K562 (cell line): ENCODE results near the gene ARL16. TPM values are rescaled to one million over a fixed set of nuclear protein-coding genes. Genes with fewer than 3 reads are reported as not detected.

Experiments
- CBFA2T3 ChIP-seq: fragments of 450-650 bp; IDR thresholded peaks from 2 replicates; pipeline ENCODE4 v1.6.1; 2017
- CREBBP ChIP-seq: IDR thresholded peaks from one replicate; pipeline ENCODE4 v1.6.1; 2012; ENCODE audit warnings: low read depth, mild to moderate bottlenecking, control low read depth, inconsistent platforms, low read length
- EGR1 ChIP-seq: fragments of 450-650 bp; conservative IDR thresholded peaks from 2 replicates; pipeline ENCODE4 v1.6.1; 2017; ENCODE audit warnings: mild to moderate bottlenecking
- ILF3 ChIP-seq: fragments of 450-650 bp; IDR thresholded peaks from 2 replicates; pipeline ENCODE4 v1.6.1; 2018; ENCODE audit warnings: antibody characterized with exemption, mild to moderate bottlenecking, moderate library complexity, borderline replicate concordance
- POLR2B ChIP-seq: fragments of 450-650 bp; IDR thresholded peaks from 2 replicates; pipeline ENCODE4 v1.6.1; 2018; ENCODE audit warnings: low read depth; ENCODE audit not compliant: partially characterized antibody
- RBM14 ChIP-seq: fragments of 200-400 bp; formaldehyde crosslinking; IDR thresholded peaks from 2 replicates; pipeline ENCODE4 v1.6.1; 2018; ENCODE audit warnings: low read depth, mild to moderate bottlenecking, low read length, moderate library complexity, borderline replicate concordance; ENCODE audit not compliant: insufficient read depth
- ZNF197 ChIP-seq: fragments of 200-800 bp; sonication (Bioruptor generic); IDR thresholded peaks from 2 replicates; pipeline ENCODE4 v1.6.1; 2016; ENCODE audit warnings: low read depth, missing genetic modification characterization, missing compliant biosample characterization
- ZNF224 ChIP-seq: sonication (generic); formaldehyde crosslinking; IDR thresholded peaks from 2 replicates; pipeline ENCODE4 v1.8.0; 2022; ENCODE audit warnings: mild to moderate bottlenecking, missing genetic modification reagents
- ZNF764 ChIP-seq: fragments of 250-450 bp; sonication (Bioruptor Pico); IDR thresholded peaks from 2 replicates; pipeline ENCODE4 v1.4.0; 2020; ENCODE audit warnings: low read depth, mild to moderate bottlenecking, moderate library complexity
- polyA plus RNA-seq, 8 experiments: library from polyadenylated mRNA; depleted of rRNA in 4 of 8; stranded (reverse) in 5 of 8; unstranded in 3 of 8; fragments of >200 nt; fragmentation: Nextera tagmentation in 2 of 8; fragmentation: Illumina TruSeq in 1 of 8; extraction: Ambion mirVana in 2 of 8; extraction: Trizol in 1 of 8; gene quantifications; 2 replicates each; pipeline versions ENCODE4 v1.2.1 to v1.2.3, GENCODE V29; 2011 to 2014; ENCODE audit warnings: inconsistent platforms in 1 of 8, missing spikeins in 1 of 8
- total RNA-seq, 7 experiments: library from RNA; depleted of rRNA in 6 of 7; stranded (reverse); fragments of >200 nt in 6 of 7; fragmentation: Illumina TruSeq in 2 of 7; extraction: Trizol in 2 of 7; gene quantifications; 2 replicates each; pipeline versions ENCODE4 v1.2.1 to v1.2.3, GENCODE V29; 2011 to 2021; ENCODE audit warnings: low replicate concordance in 1 of 7
- TF ChIP-seq, protein P1 (sequence below): sonication (generic); formaldehyde crosslinking; IDR thresholded peaks from 2 replicates; pipeline ENCODE4 v1.8.1; 2023; ENCODE audit warnings: mild to moderate bottlenecking, missing genetic modification reagents
- TF ChIP-seq, protein P2 (sequence below): fragments of 450-650 bp; formaldehyde crosslinking; IDR thresholded peaks from 2 replicates; pipeline ENCODE4 v1.4.0; 2022; ENCODE audit warnings: missing genetic modification characterization

ARL16 gene
- total and polyA plus RNA-seq, 9 of the 15 experiments (the other 6 are each of a cell fraction or from before 2014, with no cell fraction given) = 5.4 to 32.4 (median 22.6) TPM

DNA sequence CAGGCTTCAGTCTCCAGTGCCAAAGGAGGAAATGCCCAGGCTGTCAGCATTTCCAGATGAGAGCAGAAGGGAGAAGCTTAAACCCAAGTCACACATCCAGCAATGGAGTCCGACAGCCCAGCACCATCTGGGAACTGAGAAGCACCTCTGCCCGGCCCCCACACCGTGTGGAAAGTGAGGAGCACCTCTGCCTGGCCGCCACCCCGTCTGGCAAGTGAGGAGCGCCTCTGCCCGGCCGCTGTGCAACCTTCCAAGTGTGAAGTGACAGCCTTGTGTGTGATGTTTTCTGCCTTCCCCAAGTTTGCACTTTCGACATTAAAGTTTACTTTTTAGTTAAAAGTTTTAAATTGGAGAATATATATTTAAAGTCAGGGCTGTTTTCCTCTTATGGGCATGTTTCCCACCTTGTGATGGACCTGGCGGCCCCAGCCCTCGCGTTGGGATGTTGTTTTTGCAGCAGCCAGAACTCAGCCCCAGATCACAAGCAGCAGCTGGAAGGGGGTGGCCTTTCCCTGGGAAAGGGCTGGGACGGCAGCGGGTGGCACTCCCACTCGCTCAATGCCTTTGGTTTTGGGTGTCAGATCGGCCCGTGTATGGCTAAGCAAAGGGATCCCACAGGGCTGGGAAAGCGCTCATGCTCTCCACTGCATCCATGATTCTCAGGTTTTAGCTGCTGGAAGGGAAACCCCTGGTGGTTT lies 9.9 kb downstream of the ARL16 start (continued):
- TF ChIP-seq POLR2B = no peak
- no peak for TF ChIP-seq CREBBP
- TF ChIP-seq ZNF764 (CRISPR knock-in tag) = no peak
- TF ChIP-seq, protein P1, sequence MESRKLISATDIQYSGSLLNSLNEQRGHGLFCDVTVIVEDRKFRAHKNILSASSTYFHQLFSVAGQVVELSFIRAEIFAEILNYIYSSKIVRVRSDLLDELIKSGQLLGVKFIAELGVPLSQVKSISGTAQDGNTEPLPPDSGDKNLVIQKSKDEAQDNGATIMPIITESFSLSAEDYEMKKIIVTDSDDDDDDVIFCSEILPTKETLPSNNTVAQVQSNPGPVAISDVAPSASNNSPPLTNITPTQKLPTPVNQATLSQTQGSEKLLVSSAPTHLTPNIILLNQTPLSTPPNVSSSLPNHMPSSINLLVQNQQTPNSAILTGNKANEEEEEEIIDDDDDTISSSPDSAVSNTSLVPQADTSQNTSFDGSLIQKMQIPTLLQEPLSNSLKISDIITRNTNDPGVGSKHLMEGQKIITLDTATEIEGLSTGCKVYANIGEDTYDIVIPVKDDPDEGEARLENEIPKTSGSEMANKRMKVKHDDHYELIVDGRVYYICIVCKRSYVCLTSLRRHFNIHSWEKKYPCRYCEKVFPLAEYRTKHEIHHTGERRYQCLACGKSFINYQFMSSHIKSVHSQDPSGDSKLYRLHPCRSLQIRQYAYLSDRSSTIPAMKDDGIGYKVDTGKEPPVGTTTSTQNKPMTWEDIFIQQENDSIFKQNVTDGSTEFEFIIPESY = 0 out of 2 replicates have a peak, but pooled peaks have one; percentile 51
- TF ChIP-seq, protein P2, sequence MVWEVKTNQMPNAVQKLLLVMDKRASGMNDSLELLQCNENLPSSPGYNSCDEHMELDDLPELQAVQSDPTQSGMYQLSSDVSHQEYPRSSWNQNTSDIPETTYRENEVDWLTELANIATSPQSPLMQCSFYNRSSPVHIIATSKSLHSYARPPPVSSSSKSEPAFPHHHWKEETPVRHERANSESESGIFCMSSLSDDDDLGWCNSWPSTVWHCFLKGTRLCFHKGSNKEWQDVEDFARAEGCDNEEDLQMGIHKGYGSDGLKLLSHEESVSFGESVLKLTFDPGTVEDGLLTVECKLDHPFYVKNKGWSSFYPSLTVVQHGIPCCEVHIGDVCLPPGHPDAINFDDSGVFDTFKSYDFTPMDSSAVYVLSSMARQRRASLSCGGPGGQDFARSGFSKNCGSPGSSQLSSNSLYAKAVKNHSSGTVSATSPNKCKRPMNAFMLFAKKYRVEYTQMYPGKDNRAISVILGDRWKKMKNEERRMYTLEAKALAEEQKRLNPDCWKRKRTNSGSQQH (CRISPR knock-in tag) = no peak
- TF ChIP-seq ZNF224 (CRISPR knock-in tag) = no peak
- TF ChIP-seq ZNF197 (CRISPR knock-in tag) = no peak
- TF ChIP-seq CBFA2T3 = no peak
- TF ChIP-seq EGR1 = no peak
- no peak for TF ChIP-seq ILF3
- no peak for TF ChIP-seq RBM14
